CD4-positive, alpha-beta T cell (primary cell): Measurements from ENCODE around the gene LRTM1. TPM values are rescaled to one million over a fixed set of nuclear protein-coding genes. Genes with fewer than 3 reads are reported as not detected.

Experiments used
- ATAC-seq: fragments of 200-7000 bp; cut with Tn5 transposase; one replicate; pipeline ENCODE4 v1.10.0; 2022; ENCODE audit warnings: mild to moderate bottlenecking; ENCODE audit not compliant: poor library complexity
- CTCF ChIA-PET: fragments of 350-600 bp; sonication (Branson Sonifier 250); formaldehyde crosslinking; loops from one replicate; lab custom pipeline; 2021; ENCODE audit warnings: antibody characterized with exemption, inconsistent platforms; lab: Charles Lee
- POLR2A ChIA-PET: fragments of 350-600 bp; sonication (Branson Sonifier 250); formaldehyde crosslinking; loops from one replicate; lab custom pipeline; 2021; ENCODE audit warnings: antibody characterized with exemption, inconsistent platforms; lab: Charles Lee
- DNase-seq, 14 experiments: peaks; one replicate each; pipeline ENCODE4 v3.0.0-alpha.2; 2013 to 2020; ENCODE audit warnings: mixed read lengths in 2 of 14
- H3K27ac ChIP-seq, 2 donors: one replicate each; pipeline versions ENCODE4 v1.5.1 to v1.7.0; 2013; ENCODE audit warnings: low read length in 2 of 2, low read depth in 1 of 2, mild to moderate bottlenecking in 1 of 2
- H3K27me3 ChIP-seq, 2 experiments: 1 replicate in 1 of 2; 2 replicates in 1 of 2; pipeline versions ENCODE4 v1.6.1 to v1.7.0; 2013; ENCODE audit warnings: low read length in 2 of 2, control low read depth in 1 of 2, mild to moderate bottlenecking in 1 of 2, moderate library complexity in 1 of 2; ENCODE audit not compliant: insufficient read depth in 2 of 2, control insufficient read depth in 1 of 2
- H3K36me3 ChIP-seq: one replicate; pipeline ENCODE4 v1.6.1; 2013; ENCODE audit warnings: low read length, control low read depth; ENCODE audit not compliant: insufficient read depth
- H3K4me1 ChIP-seq: one replicate; pipeline ENCODE4 v1.6.1; 2013; ENCODE audit warnings: low read length, control low read depth; ENCODE audit not compliant: insufficient read depth
- H3K4me3 ChIP-seq: one replicate; pipeline ENCODE4 v1.5.1; 2013; ENCODE audit warnings: mild to moderate bottlenecking, low read length, moderate library complexity
- H3K9me3 ChIP-seq, 2 experiments: 1 replicate in 1 of 2; 2 replicates in 1 of 2; pipeline versions ENCODE4 v1.6.1 to v1.7.0; 2013; ENCODE audit warnings: low read length in 2 of 2, mild to moderate bottlenecking in 2 of 2, control low read depth in 1 of 2, moderate library complexity in 1 of 2; ENCODE audit not compliant: control insufficient read depth in 1 of 2, insufficient read depth in 1 of 2
- H3K27ac Mint-ChIP-seq: one replicate; pipeline ENCODE4 v1.8.0; 2020; ENCODE audit warnings: mixed read lengths
- H3K27me3 Mint-ChIP-seq: one replicate; pipeline ENCODE4 v1.8.0; 2021; ENCODE audit warnings: mixed read lengths
- H3K36me3 Mint-ChIP-seq: one replicate; pipeline ENCODE4 v1.8.0; 2021; ENCODE audit warnings: low read depth, mixed read lengths
- H3K4me1 Mint-ChIP-seq: one replicate; pipeline ENCODE4 v1.8.0; 2021; ENCODE audit warnings: low read depth, mixed read lengths
- H3K4me3 Mint-ChIP-seq: one replicate; pipeline ENCODE4 v1.8.0; 2020; ENCODE audit warnings: mild to moderate bottlenecking, mixed read lengths
- H3K9me3 Mint-ChIP-seq: one replicate; pipeline ENCODE4 v1.8.0; 2020; ENCODE audit warnings: mixed read lengths
- CTCF ChIP-seq: fragments of 200-600 bp; IDR thresholded peaks from one replicate; pipeline ENCODE4 v1.8.0; 2022; ENCODE audit warnings: antibody characterized with exemption, mild to moderate bottlenecking
- intact Hi-C, 2 experiments: fragments of 100-400 bp; cut with DNase I in 1 of 2; cut with micrococcal nuclease in 1 of 2; formaldehyde crosslinking; loops; one replicate each; pipeline versions ENCODE4 v1.15.1 to v1.9.0; 2023 to 2025; cut with DNase I, micrococcal nuclease
- total RNA-seq, 174 experiments: library from RNA in 2 of 174; stranded (reverse) in 2 of 174; gene quantifications; one replicate each; pipeline ENCODE4 v1.2.3 and lab custom pipeline; 2021 to 2026

LRTM1 gene
- total RNA-seq, 2 experiments from 2014 or later = not detected

GRCh38 chr3:54917174-54917573 lies 10.7 kb downstream of the LRTM1 start:
- ChIA-PET POLR2A (no interaction called here), CTCF (no interaction called here)
- Mint-ChIP-seq H3K4me1 (no peaks in the 10 kb centered on the region), H3K27me3 (no peaks in the 10 kb centered on the region), H3K27ac (no peak overlapping the region), H3K36me3 (no peaks in the 10 kb centered on the region), H3K9me3 (peaks cover 3% of the 10 kb centered on the region), H3K4me3 (no peak overlapping the region)
- Histone ChIP-seq H3K27me3 (no peaks in the 10 kb centered on the region), H3K27ac (no peak overlapping the region), H3K4me3 (no peak overlapping the region), H3K9me3 (peaks cover 0 to 12% of the 10 kb centered on the region in 2 experiments), H3K4me1 (no peaks in the 10 kb centered on the region), H3K36me3 (no peaks in the 10 kb centered on the region)
- ATAC-seq = no peak
- intact Hi-C loops = no loop called here
- no peak for DNase-seq
- no peak for TF ChIP-seq CTCF

GRCh38 chr3:54916732-54917131 lies 11.1 kb downstream of the LRTM1 start:
- no peak overlapping the region for H3K27ac Mint-ChIP-seq
- Histone ChIP-seq H3K4me1 (no peaks in the 10 kb centered on the region), H3K27me3 (no peaks in the 10 kb centered on the region), H3K36me3 (no peaks in the 10 kb centered on the region), H3K27ac (no peak overlapping the region), H3K4me3 (no peak overlapping the region), H3K9me3 (peaks cover 0 to 12% of the 10 kb centered on the region in 2 experiments)
- ChIA-PET POLR2A (no interaction called here), CTCF (no interaction called here)
- no peak for TF ChIP-seq CTCF
- no peak overlapping the region for H3K4me3 Mint-ChIP-seq
- no peaks in the 10 kb centered on the region for H3K4me1 Mint-ChIP-seq
- intact Hi-C loops = no loop called here
- H3K36me3 Mint-ChIP-seq = no peaks in the 10 kb centered on the region
- no peak for ATAC-seq
- no peaks in the 10 kb centered on the region for H3K27me3 Mint-ChIP-seq
- DNase-seq = no peak
- H3K9me3 Mint-ChIP-seq = peaks cover 3% of the 10 kb centered on the region

GRCh38 chr3:54915976-54916375 lies 11.9 kb downstream of the LRTM1 start:
- no peaks in the 10 kb centered on the region for H3K27me3 Mint-ChIP-seq
- ATAC-seq = no peak
- ChIA-PET CTCF (no interaction called here), POLR2A (no interaction called here)
- no peaks in the 10 kb centered on the region for H3K36me3 ChIP-seq
- peaks cover 0 to 12% of the 10 kb centered on the region in 2 experiments for H3K9me3 ChIP-seq
- no peak overlapping the region for H3K27ac ChIP-seq
- no peak overlapping the region for H3K27ac Mint-ChIP-seq
- no peaks in the 10 kb centered on the region for H3K4me1 ChIP-seq
- H3K4me1 Mint-ChIP-seq = no peaks in the 10 kb centered on the region
- H3K4me3 ChIP-seq = no peak overlapping the region
- no peaks in the 10 kb centered on the region for H3K27me3 ChIP-seq
- peaks cover 6% of the 10 kb centered on the region for H3K9me3 Mint-ChIP-seq
- intact Hi-C loops = no loop called here
- no peak overlapping the region for H3K4me3 Mint-ChIP-seq
- H3K36me3 Mint-ChIP-seq = no peaks in the 10 kb centered on the region
- TF ChIP-seq CTCF = no peak
- no peak for DNase-seq
